Measurements from ENCODE around the gene ARSI.
A peak's percentile ranks its signal among the peaks of the same experiment; 100 is the strongest.

Gene ARSI

DNA sequence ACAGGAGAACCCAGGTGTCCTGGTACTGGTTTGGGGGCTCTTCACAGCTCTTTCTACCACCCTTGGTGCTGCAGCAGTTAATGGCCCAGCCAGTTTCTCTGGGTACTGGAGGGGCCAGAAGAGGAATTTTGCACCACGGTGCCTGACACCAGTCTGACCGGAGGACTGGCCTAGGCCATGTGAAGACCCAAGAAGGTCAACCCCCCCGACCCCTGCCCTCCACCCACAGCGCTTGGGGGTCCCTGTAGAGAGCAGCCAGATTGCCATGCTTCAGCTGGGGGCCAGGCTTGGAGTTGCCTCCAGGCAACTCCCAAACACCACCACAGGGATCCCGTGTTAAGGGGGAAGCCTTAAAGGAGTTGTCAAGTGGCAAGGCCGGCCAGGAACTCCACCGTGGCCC is 6.2 kb downstream of the ARSI start (continued):
- TF ChIP-seq, protein P1, sequence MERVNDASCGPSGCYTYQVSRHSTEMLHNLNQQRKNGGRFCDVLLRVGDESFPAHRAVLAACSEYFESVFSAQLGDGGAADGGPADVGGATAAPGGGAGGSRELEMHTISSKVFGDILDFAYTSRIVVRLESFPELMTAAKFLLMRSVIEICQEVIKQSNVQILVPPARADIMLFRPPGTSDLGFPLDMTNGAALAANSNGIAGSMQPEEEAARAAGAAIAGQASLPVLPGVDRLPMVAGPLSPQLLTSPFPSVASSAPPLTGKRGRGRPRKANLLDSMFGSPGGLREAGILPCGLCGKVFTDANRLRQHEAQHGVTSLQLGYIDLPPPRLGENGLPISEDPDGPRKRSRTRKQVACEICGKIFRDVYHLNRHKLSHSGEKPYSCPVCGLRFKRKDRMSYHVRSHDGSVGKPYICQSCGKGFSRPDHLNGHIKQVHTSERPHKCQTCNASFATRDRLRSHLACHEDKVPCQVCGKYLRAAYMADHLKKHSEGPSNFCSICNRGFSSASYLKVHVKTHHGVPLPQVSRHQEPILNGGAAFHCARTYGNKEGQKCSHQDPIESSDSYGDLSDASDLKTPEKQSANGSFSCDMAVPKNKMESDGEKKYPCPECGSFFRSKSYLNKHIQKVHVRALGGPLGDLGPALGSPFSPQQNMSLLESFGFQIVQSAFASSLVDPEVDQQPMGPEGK (CRISPR knock-in tag; IDR thresholded peaks at IDR 0.05; ENCODE audit: borderline replicate concordance) = no peak
- TF ChIP-seq BACH2 (CRISPR knock-in tag; IDR thresholded peaks at IDR 0.05; ENCODE audit: borderline replicate concordance) = no peak

DNA sequence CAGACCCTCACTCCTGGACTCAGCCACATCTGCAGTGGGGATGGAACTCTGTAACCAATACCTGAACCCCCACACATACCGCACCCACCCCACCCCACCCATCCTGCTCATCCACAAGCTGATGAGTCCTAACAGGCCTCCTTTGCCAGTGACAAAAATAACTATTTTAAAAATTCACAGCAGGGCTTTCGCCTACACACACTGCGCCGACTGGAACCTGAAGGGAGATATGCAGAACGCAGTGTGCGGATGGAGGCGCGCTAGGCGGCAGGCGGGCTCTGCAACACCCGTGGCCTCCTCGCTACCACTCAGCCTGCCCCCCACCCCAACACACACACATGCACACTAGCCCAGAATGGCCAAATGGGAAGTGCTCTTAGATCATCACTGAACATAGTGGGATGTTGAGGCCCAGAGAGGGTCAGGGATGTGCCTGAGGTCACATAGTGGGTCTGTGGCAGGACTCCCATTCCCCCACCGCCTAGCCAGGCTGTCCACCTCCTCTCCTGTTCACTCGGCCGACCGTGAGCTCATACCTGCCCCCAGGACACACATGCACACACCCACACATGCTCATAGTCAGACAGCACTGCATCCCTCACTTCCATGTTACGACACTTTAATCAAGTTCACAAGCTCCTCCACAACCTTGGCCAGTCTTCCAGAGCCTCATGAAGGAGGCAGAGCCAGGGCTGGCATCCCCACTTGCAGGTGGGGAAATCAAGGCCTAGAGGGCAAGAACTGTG is 6.8 kb downstream of the ARSI start:
- no peak for ATAC-seq
- TF ChIP-seq, protein P2, sequence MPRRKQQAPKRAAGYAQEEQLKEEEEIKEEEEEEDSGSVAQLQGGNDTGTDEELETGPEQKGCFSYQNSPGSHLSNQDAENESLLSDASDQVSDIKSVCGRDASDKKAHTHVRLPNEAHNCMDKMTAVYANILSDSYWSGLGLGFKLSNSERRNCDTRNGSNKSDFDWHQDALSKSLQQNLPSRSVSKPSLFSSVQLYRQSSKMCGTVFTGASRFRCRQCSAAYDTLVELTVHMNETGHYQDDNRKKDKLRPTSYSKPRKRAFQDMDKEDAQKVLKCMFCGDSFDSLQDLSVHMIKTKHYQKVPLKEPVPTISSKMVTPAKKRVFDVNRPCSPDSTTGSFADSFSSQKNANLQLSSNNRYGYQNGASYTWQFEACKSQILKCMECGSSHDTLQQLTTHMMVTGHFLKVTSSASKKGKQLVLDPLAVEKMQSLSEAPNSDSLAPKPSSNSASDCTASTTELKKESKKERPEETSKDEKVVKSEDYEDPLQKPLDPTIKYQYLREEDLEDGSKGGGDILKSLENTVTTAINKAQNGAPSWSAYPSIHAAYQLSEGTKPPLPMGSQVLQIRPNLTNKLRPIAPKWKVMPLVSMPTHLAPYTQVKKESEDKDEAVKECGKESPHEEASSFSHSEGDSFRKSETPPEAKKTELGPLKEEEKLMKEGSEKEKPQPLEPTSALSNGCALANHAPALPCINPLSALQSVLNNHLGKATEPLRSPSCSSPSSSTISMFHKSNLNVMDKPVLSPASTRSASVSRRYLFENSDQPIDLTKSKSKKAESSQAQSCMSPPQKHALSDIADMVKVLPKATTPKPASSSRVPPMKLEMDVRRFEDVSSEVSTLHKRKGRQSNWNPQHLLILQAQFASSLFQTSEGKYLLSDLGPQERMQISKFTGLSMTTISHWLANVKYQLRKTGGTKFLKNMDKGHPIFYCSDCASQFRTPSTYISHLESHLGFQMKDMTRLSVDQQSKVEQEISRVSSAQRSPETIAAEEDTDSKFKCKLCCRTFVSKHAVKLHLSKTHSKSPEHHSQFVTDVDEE (CRISPR knock-in tag; IDR thresholded peaks at IDR 0.05) = no peak
- no peak for TF ChIP-seq TOX (CRISPR knock-in tag; IDR thresholded peaks at IDR 0.05; ENCODE audit: borderline replicate concordance)
- TF ChIP-seq OSR1 (CRISPR knock-in tag; IDR thresholded peaks at IDR 0.05) = no peak
- TF ChIP-seq ISL1 (CRISPR knock-in tag; IDR thresholded peaks at IDR 0.05) = no peak
- no peak for TF ChIP-seq ESRRG (CRISPR knock-in tag; IDR thresholded peaks at IDR 0.05)
- TF ChIP-seq ARNTL (CRISPR knock-in tag; IDR thresholded peaks at IDR 0.05; ENCODE audit: borderline replicate concordance, low read depth) = no peak
- no peak for TF ChIP-seq RARB (CRISPR knock-in tag; IDR thresholded peaks at IDR 0.05)
- no peak for TF ChIP-seq GLIS3 (CRISPR knock-in tag; IDR thresholded peaks at IDR 0.05)
- TF ChIP-seq ZFP3 (CRISPR knock-in tag; IDR thresholded peaks at IDR 0.05) = no peak
- TF ChIP-seq ZNF565 (CRISPR knock-in tag; conservative IDR thresholded peaks at IDR 0.05; ENCODE audit: low read depth) = no peak
- TF ChIP-seq, protein P3, sequence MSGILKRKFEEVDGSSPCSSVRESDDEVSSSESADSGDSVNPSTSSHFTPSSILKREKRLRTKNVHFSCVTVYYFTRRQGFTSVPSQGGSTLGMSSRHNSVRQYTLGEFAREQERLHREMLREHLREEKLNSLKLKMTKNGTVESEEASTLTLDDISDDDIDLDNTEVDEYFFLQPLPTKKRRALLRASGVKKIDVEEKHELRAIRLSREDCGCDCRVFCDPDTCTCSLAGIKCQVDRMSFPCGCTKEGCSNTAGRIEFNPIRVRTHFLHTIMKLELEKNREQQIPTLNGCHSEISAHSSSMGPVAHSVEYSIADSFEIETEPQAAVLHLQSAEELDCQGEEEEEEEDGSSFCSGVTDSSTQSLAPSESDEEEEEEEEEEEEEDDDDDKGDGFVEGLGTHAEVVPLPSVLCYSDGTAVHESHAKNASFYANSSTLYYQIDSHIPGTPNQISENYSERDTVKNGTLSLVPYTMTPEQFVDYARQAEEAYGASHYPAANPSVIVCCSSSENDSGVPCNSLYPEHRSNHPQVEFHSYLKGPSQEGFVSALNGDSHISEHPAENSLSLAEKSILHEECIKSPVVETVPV (CRISPR knock-in tag; IDR thresholded peaks at IDR 0.05) = no peak

DNA sequence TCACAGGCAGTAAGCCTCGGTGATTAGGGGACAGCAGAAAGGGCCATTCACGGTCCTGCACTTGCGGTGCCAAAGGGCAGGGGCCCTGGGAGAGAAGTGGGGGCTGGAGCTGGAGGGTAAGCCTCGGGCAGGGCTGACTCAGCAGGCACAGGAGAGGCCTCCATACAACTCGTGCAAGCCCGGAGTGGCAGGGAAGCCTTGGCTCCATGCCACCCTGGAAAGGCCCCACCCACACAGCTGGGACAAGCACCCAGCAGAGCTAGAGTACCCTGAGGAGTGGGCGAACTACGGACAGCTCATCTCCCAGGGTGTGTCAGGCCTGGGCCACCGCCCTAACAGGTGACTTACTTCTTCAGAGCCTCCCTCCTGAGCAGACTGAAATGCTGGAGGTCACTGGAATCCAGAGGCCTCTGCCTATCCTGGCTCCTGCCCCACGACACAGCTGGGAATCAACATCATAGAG is 7.5 kb downstream of the ARSI start:
- TF ChIP-seq ZNF8 (CRISPR knock-in tag; IDR thresholded peaks at IDR 0.05) = no peak
- no peak for TF ChIP-seq CSDC2 (CRISPR knock-in tag; IDR thresholded peaks at IDR 0.05)
- TF ChIP-seq, protein P3 (CRISPR knock-in tag; IDR thresholded peaks at IDR 0.05) = no peak
- TF ChIP-seq OSR1 (CRISPR knock-in tag; IDR thresholded peaks at IDR 0.05) = no peak
- no peak for TF ChIP-seq ESRRG (CRISPR knock-in tag; IDR thresholded peaks at IDR 0.05)
- TF ChIP-seq SNAI2 (CRISPR knock-in tag; IDR thresholded peaks at IDR 0.05) = no peak
- TF ChIP-seq, protein P4, sequence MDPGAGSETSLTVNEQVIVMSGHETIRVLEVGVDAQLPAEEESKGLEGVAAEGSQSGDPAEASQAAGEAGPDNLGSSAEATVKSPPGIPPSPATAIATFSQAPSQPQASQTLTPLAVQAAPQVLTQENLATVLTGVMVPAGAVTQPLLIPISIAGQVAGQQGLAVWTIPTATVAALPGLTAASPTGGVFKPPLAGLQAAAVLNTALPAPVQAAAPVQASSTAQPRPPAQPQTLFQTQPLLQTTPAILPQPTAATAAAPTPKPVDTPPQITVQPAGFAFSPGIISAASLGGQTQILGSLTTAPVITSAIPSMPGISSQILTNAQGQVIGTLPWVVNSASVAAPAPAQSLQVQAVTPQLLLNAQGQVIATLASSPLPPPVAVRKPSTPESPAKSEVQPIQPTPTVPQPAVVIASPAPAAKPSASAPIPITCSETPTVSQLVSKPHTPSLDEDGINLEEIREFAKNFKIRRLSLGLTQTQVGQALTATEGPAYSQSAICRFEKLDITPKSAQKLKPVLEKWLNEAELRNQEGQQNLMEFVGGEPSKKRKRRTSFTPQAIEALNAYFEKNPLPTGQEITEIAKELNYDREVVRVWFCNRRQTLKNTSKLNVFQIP (CRISPR knock-in tag; IDR thresholded peaks at IDR 0.05; ENCODE audit: borderline replicate concordance, low read depth) = no peak
- TF ChIP-seq, protein P1 (CRISPR knock-in tag; IDR thresholded peaks at IDR 0.05; ENCODE audit: borderline replicate concordance) = no peak
- peak; percentile 67 for ATAC-seq
